H1 (cell line): ENCODE data around the gene RGS14. TPM values are rescaled to one million over a fixed set of nuclear protein-coding genes. Genes with fewer than 3 reads are reported as not detected.

ENCODE experiments used
- ASH2L ChIP-seq: fragments of 200-600, 300-600 bp; sonication (generic); IDR thresholded peaks from one replicate; pipeline ENCODE4 v1.7.1; 2017; ENCODE audit warnings: low read length
- ATF2 ChIP-seq: IDR thresholded peaks from 2 replicates; pipeline ENCODE4 v1.6.1; 2012; ENCODE audit warnings: low read length, inconsistent platforms
- CHD1 ChIP-seq: IDR thresholded peaks from 2 replicates; pipeline ENCODE4 v1.6.1; 2012; ENCODE audit warnings: low read depth, low read length, improper control_type of control experiment
- CHD2 ChIP-seq: IDR thresholded peaks from 2 replicates; pipeline ENCODE4 v1.6.1; 2012; ENCODE audit warnings: low read length, improper control_type of control experiment
- CHD7 ChIP-seq: fragments of 300-600 bp; sonication (generic); IDR thresholded peaks from 2 replicates; pipeline ENCODE4 v1.7.1; 2012; ENCODE audit warnings: low read length, moderate library complexity, mild to moderate bottlenecking, inconsistent platforms; ENCODE audit not compliant: insufficient replicate concordance
- EP300 ChIP-seq, 2 experiments: IDR thresholded peaks; 1 replicate in 1 of 2; 2 replicates in 1 of 2; pipeline ENCODE4 v1.6.1; 2011 to 2012; ENCODE audit warnings: low read depth in 2 of 2, low read length in 2 of 2, mild to moderate bottlenecking in 2 of 2, borderline replicate concordance in 1 of 2, inconsistent platforms in 1 of 2, moderate library complexity in 1 of 2
- YY1 ChIP-seq: IDR thresholded peaks from 2 replicates; pipeline ENCODE4 v1.6.1; 2011; ENCODE audit warnings: low read depth, mild to moderate bottlenecking, low read length
- polyA plus RNA-seq, 7 experiments: library from polyadenylated mRNA; depleted of rRNA in 3 of 7; stranded (reverse) in 5 of 7; unstranded in 2 of 7; fragments of >200 nt in 5 of 7; fragments of 200-250 nt in 2 of 7; gene quantifications; 1 replicate in 5 of 7; 2 replicates in 1 of 7; 4 replicates in 1 of 7; pipeline versions ENCODE4 v1.2.1 to v1.2.3, GENCODE V29; 2011 to 2013; ENCODE audit warnings: missing spikeins in 2 of 7, mixed read lengths in 2 of 7
- total RNA-seq: library from RNA; stranded (reverse); fragmentation: NEBNext Ultra II Directional; extraction: Animal tissue kit (Norgen Biotek cat#: 25700); gene quantifications from 2 replicates; pipeline ENCODE4 v1.2.1, GENCODE V29; 2021

RGS14 gene
- total and polyA plus RNA-seq, 2 of the 8 experiments (the other 6 are each of a cell fraction or from before 2014, with no cell fraction given): 24.4 to 46.1 TPM

- no peak for TF ChIP-seq ATF2
- TF ChIP-seq YY1: no peak
- no peak for TF ChIP-seq ASH2L
- TF ChIP-seq CHD1: no peak
- TF ChIP-seq CHD7: no peak
- TF ChIP-seq CHD2: no peak
- no peak for TF ChIP-seq EP300 (IDR thresholded peaks at IDR 0.05; ENCODE audit: borderline replicate concordance in 1 of 2, low read depth in 2 of 2, low read length in 2 of 2)
Observed at GRCh38 chr5:177378884-177379883, 21.5 kb downstream of the RGS14 start (continued).
